SK-N-SH treated with all-trans-retinoic acid at 6 μM for 48 hours (cell line): ENCODE measurements around the gene COL15A1.

Experiments used
- ATAC-seq: fragments of 200-7000 bp; cut with Tn5 transposase; 3 replicates; pipeline ENCODE4 v1.9.1; 2020; ENCODE audit warnings: mild to moderate bottlenecking, moderate library complexity
- ARNTL ChIP-seq: fragments of 450-650 bp; formaldehyde crosslinking; IDR thresholded peaks from 2 replicates; pipeline ENCODE4 v1.5.0; 2020; ENCODE audit warnings: low read depth, mild to moderate bottlenecking, moderate library complexity, borderline replicate concordance
- BACH2 ChIP-seq: fragments of 250-450 bp; sonication (Bioruptor Pico); IDR thresholded peaks from 2 replicates; pipeline ENCODE4 v1.9.0; 2021; ENCODE audit warnings: mild to moderate bottlenecking, borderline replicate concordance
- CSDC2 ChIP-seq: fragments of 250-450 bp; sonication (Bioruptor Pico); IDR thresholded peaks from 2 replicates; pipeline ENCODE4 v1.5.0; 2020; ENCODE audit warnings: mild to moderate bottlenecking, moderate library complexity
- ESRRG ChIP-seq: fragments of 250-450 bp; sonication (Bioruptor Pico); IDR thresholded peaks from 2 replicates; pipeline ENCODE4 v1.6.1; 2021; ENCODE audit warnings: mild to moderate bottlenecking
- GLIS3 ChIP-seq: fragments of 250-450 bp; sonication (Bioruptor Pico); IDR thresholded peaks from 2 replicates; pipeline ENCODE4 v1.5.0; 2020; ENCODE audit warnings: mild to moderate bottlenecking, moderate library complexity
- OSR1 ChIP-seq: fragments of 250-450 bp; sonication (Bioruptor Pico); IDR thresholded peaks from 2 replicates; pipeline ENCODE4 v1.8.0; 2022; ENCODE audit warnings: moderate library complexity, mild to moderate bottlenecking, inconsistent platforms
- PPARA ChIP-seq: fragments of 250-450 bp; sonication (Bioruptor Pico); IDR thresholded peaks from 2 replicates; pipeline ENCODE4 v1.5.0; 2020; ENCODE audit warnings: mild to moderate bottlenecking, borderline replicate concordance
- SNAI2 ChIP-seq: fragments of 250-450 bp; sonication (Bioruptor Pico); IDR thresholded peaks from 2 replicates; pipeline ENCODE4 v1.5.0; 2020; ENCODE audit warnings: mild to moderate bottlenecking, moderate library complexity
- TCF4 ChIP-seq: fragments of 250-450 bp; sonication (Bioruptor Pico); IDR thresholded peaks from 2 replicates; pipeline ENCODE4 v1.8.0; 2021; ENCODE audit warnings: mild to moderate bottlenecking, moderate library complexity, borderline replicate concordance
- TOX ChIP-seq: fragments of 250-450 bp; sonication (Bioruptor Pico); IDR thresholded peaks from 2 replicates; pipeline ENCODE4 v1.8.0; 2021; ENCODE audit warnings: mild to moderate bottlenecking, moderate library complexity, borderline replicate concordance
- ZFP3 ChIP-seq: fragments of 250-450 bp; sonication (Bioruptor Pico); IDR thresholded peaks from 2 replicates; pipeline ENCODE4 v1.5.0; 2020; ENCODE audit warnings: mild to moderate bottlenecking, moderate library complexity
- ZFP30 ChIP-seq: fragments of 450-650 bp; formaldehyde crosslinking; IDR thresholded peaks from 2 replicates; pipeline ENCODE4 v1.5.0; 2022; ENCODE audit warnings: mild to moderate bottlenecking, moderate library complexity
- ZNF565 ChIP-seq: fragments of 450-650 bp; formaldehyde crosslinking; conservative IDR thresholded peaks from 2 replicates; pipeline ENCODE4 v1.5.0; 2020; ENCODE audit warnings: low read depth, mild to moderate bottlenecking, moderate library complexity
- ZNF70 ChIP-seq: fragments of 450-650 bp; formaldehyde crosslinking; IDR thresholded peaks from 2 replicates; pipeline ENCODE4 v1.5.0; 2020; ENCODE audit warnings: mild to moderate bottlenecking, moderate library complexity
- TF ChIP-seq, protein P1 (sequence below): fragments of 250-450 bp; sonication (Bioruptor Pico); IDR thresholded peaks from 2 replicates; pipeline ENCODE4 v1.8.0; 2020; ENCODE audit warnings: mild to moderate bottlenecking, moderate library complexity, borderline replicate concordance
- TF ChIP-seq, protein P2 (sequence below): fragments of 250-450 bp; sonication (Bioruptor Pico); IDR thresholded peaks from 2 replicates; pipeline ENCODE4 v1.5.1; 2020; ENCODE audit warnings: low read depth, mild to moderate bottlenecking, moderate library complexity
- TF ChIP-seq, protein P3 (sequence below): fragments of 250-450 bp; sonication (Bioruptor Pico); IDR thresholded peaks from 2 replicates; pipeline ENCODE4 v1.5.1; 2021; ENCODE audit warnings: mild to moderate bottlenecking, moderate library complexity
- TF ChIP-seq, protein P4 (sequence below): fragments of 250-450 bp; sonication (Bioruptor Pico); IDR thresholded peaks from 2 replicates; pipeline ENCODE4 v1.8.0; 2021; ENCODE audit warnings: low read depth, mild to moderate bottlenecking, moderate library complexity, borderline replicate concordance
- TF ChIP-seq, protein P5 (sequence below): fragments of 250-450 bp; sonication (Bioruptor Pico); IDR thresholded peaks from 2 replicates; pipeline ENCODE4 v1.5.0; 2020; ENCODE audit warnings: mild to moderate bottlenecking, moderate library complexity

Gene COL15A1

GRCh38 chr9:99052815-99053715 lies 109.4 kb downstream of the COL15A1 start:
- no peak for ATAC-seq
- TF ChIP-seq OSR1 (CRISPR knock-in tag) (no peak), BACH2 (CRISPR knock-in tag) (no peak), PPARA (CRISPR knock-in tag) (no peak), SNAI2 (CRISPR knock-in tag) (no peak), ZNF565 (CRISPR knock-in tag) (no peak), ZNF70 (CRISPR knock-in tag) (no peak)
- TF ChIP-seq, protein P1, sequence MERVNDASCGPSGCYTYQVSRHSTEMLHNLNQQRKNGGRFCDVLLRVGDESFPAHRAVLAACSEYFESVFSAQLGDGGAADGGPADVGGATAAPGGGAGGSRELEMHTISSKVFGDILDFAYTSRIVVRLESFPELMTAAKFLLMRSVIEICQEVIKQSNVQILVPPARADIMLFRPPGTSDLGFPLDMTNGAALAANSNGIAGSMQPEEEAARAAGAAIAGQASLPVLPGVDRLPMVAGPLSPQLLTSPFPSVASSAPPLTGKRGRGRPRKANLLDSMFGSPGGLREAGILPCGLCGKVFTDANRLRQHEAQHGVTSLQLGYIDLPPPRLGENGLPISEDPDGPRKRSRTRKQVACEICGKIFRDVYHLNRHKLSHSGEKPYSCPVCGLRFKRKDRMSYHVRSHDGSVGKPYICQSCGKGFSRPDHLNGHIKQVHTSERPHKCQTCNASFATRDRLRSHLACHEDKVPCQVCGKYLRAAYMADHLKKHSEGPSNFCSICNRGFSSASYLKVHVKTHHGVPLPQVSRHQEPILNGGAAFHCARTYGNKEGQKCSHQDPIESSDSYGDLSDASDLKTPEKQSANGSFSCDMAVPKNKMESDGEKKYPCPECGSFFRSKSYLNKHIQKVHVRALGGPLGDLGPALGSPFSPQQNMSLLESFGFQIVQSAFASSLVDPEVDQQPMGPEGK (CRISPR knock-in tag) = no peak
- TF ChIP-seq, all 23 proteins: peak for 0

DNA sequence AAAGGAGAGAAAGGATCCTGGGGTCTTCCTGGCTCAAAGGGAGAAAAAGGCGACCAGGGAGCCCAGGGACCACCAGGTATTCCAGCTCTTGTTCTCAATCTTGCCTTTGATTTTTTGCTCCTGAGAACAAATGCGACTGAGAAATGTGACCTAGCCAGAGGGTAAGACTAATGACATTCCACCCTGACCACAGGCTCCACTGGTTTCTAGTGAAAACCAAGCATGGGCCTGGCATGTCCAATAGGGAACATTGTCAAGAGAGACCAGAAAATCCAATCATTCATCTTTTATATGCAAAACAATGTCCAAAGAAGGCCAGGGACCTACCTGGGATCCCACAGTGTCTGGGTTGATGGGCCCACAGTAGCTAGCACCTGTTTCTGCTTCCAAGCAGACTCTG lies 110.9 kb downstream of the COL15A1 start:
- no peak for TF ChIP-seq ARNTL (CRISPR knock-in tag)
- TF ChIP-seq, protein P2, sequence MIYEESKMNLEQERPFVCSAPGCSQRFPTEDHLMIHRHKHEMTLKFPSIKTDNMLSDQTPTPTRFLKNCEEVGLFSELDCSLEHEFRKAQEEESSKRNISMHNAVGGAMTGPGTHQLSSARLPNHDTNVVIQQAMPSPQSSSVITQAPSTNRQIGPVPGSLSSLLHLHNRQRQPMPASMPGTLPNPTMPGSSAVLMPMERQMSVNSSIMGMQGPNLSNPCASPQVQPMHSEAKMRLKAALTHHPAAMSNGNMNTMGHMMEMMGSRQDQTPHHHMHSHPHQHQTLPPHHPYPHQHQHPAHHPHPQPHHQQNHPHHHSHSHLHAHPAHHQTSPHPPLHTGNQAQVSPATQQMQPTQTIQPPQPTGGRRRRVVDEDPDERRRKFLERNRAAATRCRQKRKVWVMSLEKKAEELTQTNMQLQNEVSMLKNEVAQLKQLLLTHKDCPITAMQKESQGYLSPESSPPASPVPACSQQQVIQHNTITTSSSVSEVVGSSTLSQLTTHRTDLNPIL (CRISPR knock-in tag) = no peak
- no peak for TF ChIP-seq GLIS3 (CRISPR knock-in tag)
- no peak for TF ChIP-seq TOX
- no peak for TF ChIP-seq ZFP3 (CRISPR knock-in tag)
- TF ChIP-seq, protein P3, sequence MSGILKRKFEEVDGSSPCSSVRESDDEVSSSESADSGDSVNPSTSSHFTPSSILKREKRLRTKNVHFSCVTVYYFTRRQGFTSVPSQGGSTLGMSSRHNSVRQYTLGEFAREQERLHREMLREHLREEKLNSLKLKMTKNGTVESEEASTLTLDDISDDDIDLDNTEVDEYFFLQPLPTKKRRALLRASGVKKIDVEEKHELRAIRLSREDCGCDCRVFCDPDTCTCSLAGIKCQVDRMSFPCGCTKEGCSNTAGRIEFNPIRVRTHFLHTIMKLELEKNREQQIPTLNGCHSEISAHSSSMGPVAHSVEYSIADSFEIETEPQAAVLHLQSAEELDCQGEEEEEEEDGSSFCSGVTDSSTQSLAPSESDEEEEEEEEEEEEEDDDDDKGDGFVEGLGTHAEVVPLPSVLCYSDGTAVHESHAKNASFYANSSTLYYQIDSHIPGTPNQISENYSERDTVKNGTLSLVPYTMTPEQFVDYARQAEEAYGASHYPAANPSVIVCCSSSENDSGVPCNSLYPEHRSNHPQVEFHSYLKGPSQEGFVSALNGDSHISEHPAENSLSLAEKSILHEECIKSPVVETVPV = no peak
- TF ChIP-seq PPARA (CRISPR knock-in tag) = no peak
- no peak for TF ChIP-seq ZFP30 (CRISPR knock-in tag)
- TF ChIP-seq BACH2 (CRISPR knock-in tag) = no peak
- TF ChIP-seq, protein P4, sequence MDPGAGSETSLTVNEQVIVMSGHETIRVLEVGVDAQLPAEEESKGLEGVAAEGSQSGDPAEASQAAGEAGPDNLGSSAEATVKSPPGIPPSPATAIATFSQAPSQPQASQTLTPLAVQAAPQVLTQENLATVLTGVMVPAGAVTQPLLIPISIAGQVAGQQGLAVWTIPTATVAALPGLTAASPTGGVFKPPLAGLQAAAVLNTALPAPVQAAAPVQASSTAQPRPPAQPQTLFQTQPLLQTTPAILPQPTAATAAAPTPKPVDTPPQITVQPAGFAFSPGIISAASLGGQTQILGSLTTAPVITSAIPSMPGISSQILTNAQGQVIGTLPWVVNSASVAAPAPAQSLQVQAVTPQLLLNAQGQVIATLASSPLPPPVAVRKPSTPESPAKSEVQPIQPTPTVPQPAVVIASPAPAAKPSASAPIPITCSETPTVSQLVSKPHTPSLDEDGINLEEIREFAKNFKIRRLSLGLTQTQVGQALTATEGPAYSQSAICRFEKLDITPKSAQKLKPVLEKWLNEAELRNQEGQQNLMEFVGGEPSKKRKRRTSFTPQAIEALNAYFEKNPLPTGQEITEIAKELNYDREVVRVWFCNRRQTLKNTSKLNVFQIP (CRISPR knock-in tag) = no peak
- TF ChIP-seq, protein P5, sequence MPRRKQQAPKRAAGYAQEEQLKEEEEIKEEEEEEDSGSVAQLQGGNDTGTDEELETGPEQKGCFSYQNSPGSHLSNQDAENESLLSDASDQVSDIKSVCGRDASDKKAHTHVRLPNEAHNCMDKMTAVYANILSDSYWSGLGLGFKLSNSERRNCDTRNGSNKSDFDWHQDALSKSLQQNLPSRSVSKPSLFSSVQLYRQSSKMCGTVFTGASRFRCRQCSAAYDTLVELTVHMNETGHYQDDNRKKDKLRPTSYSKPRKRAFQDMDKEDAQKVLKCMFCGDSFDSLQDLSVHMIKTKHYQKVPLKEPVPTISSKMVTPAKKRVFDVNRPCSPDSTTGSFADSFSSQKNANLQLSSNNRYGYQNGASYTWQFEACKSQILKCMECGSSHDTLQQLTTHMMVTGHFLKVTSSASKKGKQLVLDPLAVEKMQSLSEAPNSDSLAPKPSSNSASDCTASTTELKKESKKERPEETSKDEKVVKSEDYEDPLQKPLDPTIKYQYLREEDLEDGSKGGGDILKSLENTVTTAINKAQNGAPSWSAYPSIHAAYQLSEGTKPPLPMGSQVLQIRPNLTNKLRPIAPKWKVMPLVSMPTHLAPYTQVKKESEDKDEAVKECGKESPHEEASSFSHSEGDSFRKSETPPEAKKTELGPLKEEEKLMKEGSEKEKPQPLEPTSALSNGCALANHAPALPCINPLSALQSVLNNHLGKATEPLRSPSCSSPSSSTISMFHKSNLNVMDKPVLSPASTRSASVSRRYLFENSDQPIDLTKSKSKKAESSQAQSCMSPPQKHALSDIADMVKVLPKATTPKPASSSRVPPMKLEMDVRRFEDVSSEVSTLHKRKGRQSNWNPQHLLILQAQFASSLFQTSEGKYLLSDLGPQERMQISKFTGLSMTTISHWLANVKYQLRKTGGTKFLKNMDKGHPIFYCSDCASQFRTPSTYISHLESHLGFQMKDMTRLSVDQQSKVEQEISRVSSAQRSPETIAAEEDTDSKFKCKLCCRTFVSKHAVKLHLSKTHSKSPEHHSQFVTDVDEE = no peak
- no peak for TF ChIP-seq ZNF565 (CRISPR knock-in tag)
- no peak for TF ChIP-seq SNAI2 (CRISPR knock-in tag)
- TF ChIP-seq TCF4 (CRISPR knock-in tag) = no peak
- no peak for TF ChIP-seq CSDC2 (CRISPR knock-in tag)
- no peak for ATAC-seq

DNA sequence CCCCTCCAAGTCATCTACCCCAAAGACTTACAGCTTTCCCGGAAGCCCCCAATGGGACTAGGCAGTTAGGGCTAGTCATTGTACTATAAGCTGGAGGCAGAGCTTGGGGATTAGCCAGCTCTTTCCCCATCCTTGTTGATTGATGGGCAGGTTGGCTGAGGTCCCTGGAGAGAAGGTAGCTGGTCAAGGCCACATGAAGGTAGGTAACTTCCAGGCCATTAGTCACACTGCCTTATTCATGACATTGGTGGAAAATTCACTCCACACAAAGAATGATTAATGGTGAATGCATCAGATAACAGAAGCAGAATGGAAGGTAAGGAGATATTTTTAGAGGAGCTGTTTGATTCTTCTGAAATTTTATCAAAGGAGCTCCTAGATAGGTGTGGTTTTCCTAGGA lies 111.7 kb downstream of the COL15A1 start:
- no peak for TF ChIP-seq PPARA (CRISPR knock-in tag)
- TF ChIP-seq ARNTL (CRISPR knock-in tag) = no peak
- TF ChIP-seq TCF4 (CRISPR knock-in tag) = no peak
- no peak for TF ChIP-seq TOX
- TF ChIP-seq ESRRG (CRISPR knock-in tag) = no peak
- no peak for TF ChIP-seq ZNF70 (CRISPR knock-in tag)
- ATAC-seq = no peak
